SK-N-MC (cell line): ENCODE data around the gene VPREB3.
A peak's percentile ranks its signal among the peaks of the same experiment; 100 is the strongest.

ENCODE experiments used
- DNase-seq: peaks from one replicate; pipeline ENCODE4 v3.0.0-alpha.2; 2011; ENCODE audit warnings: low read depth, low spot score
- H3K27ac ChIP-seq: fragments of 200-600 bp; sonication (generic); 2 replicates; pipeline ENCODE4 v1.5.1; 2016; ENCODE audit warnings: mixed run types
- H3K36me3 ChIP-seq: fragments of 200-600 bp; sonication (generic); 2 replicates; pipeline ENCODE4 v1.6.1; 2017; ENCODE audit warnings: antibody characterized with exemption, low read length, mixed read lengths; ENCODE audit not compliant: insufficient read depth
- H3K4me3 ChIP-seq: fragments of 200-600 bp; sonication (generic); 2 replicates; pipeline ENCODE4 v1.5.1; 2016
- H3K9ac ChIP-seq: fragments of 200-600 bp; sonication (generic); 2 replicates; pipeline ENCODE4 v1.8.0; 2017; ENCODE audit warnings: mixed run types, mixed read lengths; ENCODE audit not compliant: insufficient read length
- H3K9me3 ChIP-seq: fragments of 200-600 bp; sonication (generic); 2 replicates; pipeline ENCODE4 v1.6.1; 2017; ENCODE audit warnings: low read depth, mild to moderate bottlenecking, antibody characterized with exemption, low read length, moderate library complexity, mixed read lengths
- EZH2 ChIP-seq: fragments of 200-600 bp; sonication (generic); IDR thresholded peaks from one replicate; pipeline ENCODE4 v1.6.1; 2017; ENCODE audit warnings: antibody characterized with exemption
- FOXP2 ChIP-seq: optimal IDR thresholded peaks from 2 replicates; pipeline ENCODE3; 2011; ENCODE audit warnings: mild to moderate bottlenecking, moderate library complexity; ENCODE audit not compliant: insufficient read depth; ENCODE audit errors: extremely low read length, control extremely low read depth
- POLR2AphosphoS5 ChIP-seq: IDR thresholded peaks from 2 replicates; pipeline ENCODE4 v1.6.1; 2012; ENCODE audit warnings: mild to moderate bottlenecking, low read depth, low read length, borderline replicate concordance

Gene VPREB3

GRCh38 chr22:23772649-23773473 lies 18.6 kb upstream of the VPREB3 start, which contains the start of gene MMP11:
TSS of gene MMP11 (plus strand) at chr22:23772849. CDS start at chr22:23772871, 22 bp downstream.
- TF ChIP-seq EZH2 (no peak), FOXP2 (no peak), POLR2AphosphoS5 (no peak)
- Histone ChIP-seq H3K9me3 (no peaks in the 10 kb centered on the region), H3K27ac (no peak within 1 kb of the TSS), H3K9ac (peak within 1 kb of the TSS; percentile 47), H3K4me3 (peak within 1 kb of the TSS; percentile 57), H3K36me3 (no peaks in the 10 kb centered on the region)
- DNase-seq = no peak

GRCh38 chr22:23772315-23772648 lies 18.1 kb upstream of the VPREB3 start:
- TF ChIP-seq EZH2 (no peak), POLR2AphosphoS5 (no peak), FOXP2 (no peak)
- Histone ChIP-seq H3K9me3 (no peaks in the 10 kb centered on the region), H3K36me3 (no peaks in the 10 kb centered on the region), H3K27ac (no peak overlapping the region), H3K4me3 (peak overlapping the region; percentile 57), H3K9ac (peak overlapping the region; percentile 47)
- DNase-seq = no peak

GRCh38 chr22:23769321-23769965 lies 15.2 kb upstream of the VPREB3 start:
- Histone ChIP-seq H3K4me3 (no peak overlapping the region), H3K9me3 (no peaks in the 10 kb centered on the region), H3K9ac (no peak overlapping the region), H3K27ac (no peak overlapping the region), H3K36me3 (peaks cover 9% of the 10 kb centered on the region; the same call in 1 of the 2 replicates)
- TF ChIP-seq EZH2 (no peak), POLR2AphosphoS5 (no peak), FOXP2 (no peak)
- DNase-seq = no peak

GRCh38 chr22:23767673-23768548 lies 13.7 kb upstream of the VPREB3 start, which contains the start of gene CHCHD10:
TSS of gene CHCHD10 (minus strand) at chr22:23767972. CDS start at chr22:23767874, 98 bp downstream.
- TF ChIP-seq POLR2AphosphoS5 (peak; percentile 87), FOXP2 (no peak)
- peaks cover 9% of the 10 kb centered on the region; the same call in 1 of the 2 replicates for H3K36me3 ChIP-seq
- H3K9me3 ChIP-seq = no peaks in the 10 kb centered on the region
- peak within 1 kb of the TSS; percentile 82 for H3K27ac ChIP-seq
- no peak for DNase-seq
- H3K9ac ChIP-seq = peak within 1 kb of the TSS; percentile 89
- H3K4me3 ChIP-seq = peak within 1 kb of the TSS; percentile 94

GRCh38 chr22:23767303-23767672 lies 13.1 kb upstream of the VPREB3 start:
- no peak for TF ChIP-seq POLR2AphosphoS5
- no peak for TF ChIP-seq EZH2
- no peak for TF ChIP-seq FOXP2
- Histone ChIP-seq H3K9me3 (no peaks in the 10 kb centered on the region), H3K4me3 (peak overlapping the region; percentile 94), H3K27ac (peak overlapping the region; percentile 57), H3K9ac (peak overlapping the region; percentile 89), H3K36me3 (peaks cover 9% of the 10 kb centered on the region; the same call in 1 of the 2 replicates)
- no peak for DNase-seq

GRCh38 chr22:23764899-23765881 lies 11.0 kb upstream of the VPREB3 start:
- peaks cover 9% of the 10 kb centered on the region; the same call in 1 of the 2 replicates for H3K36me3 ChIP-seq
- H3K27ac ChIP-seq = peak overlapping the region; percentile 85
- H3K9ac ChIP-seq = no peak overlapping the region
- no peaks in the 10 kb centered on the region for H3K9me3 ChIP-seq
- no peak for DNase-seq
- TF ChIP-seq FOXP2 (no peak), POLR2AphosphoS5 (peak; percentile 11), EZH2 (no peak)
- no peak overlapping the region for H3K4me3 ChIP-seq

GRCh38 chr22:23763954-23764353 lies 9.7 kb upstream of the VPREB3 start:
- peaks cover 9% of the 10 kb centered on the region; the same call in 1 of the 2 replicates for H3K36me3 ChIP-seq
- DNase-seq = no peak
- H3K27ac ChIP-seq = peak overlapping the region; percentile 85
- H3K9ac ChIP-seq = no peak overlapping the region
- H3K9me3 ChIP-seq = no peaks in the 10 kb centered on the region
- H3K4me3 ChIP-seq = peak overlapping the region; percentile 73
- no peak for TF ChIP-seq POLR2AphosphoS5
- TF ChIP-seq FOXP2 = no peak
- no peak for TF ChIP-seq EZH2

- Histone ChIP-seq H3K9ac (no peak overlapping the region), H3K36me3 (peaks cover 9% of the 10 kb centered on the region; the same call in 1 of the 2 replicates), H3K27ac (peak overlapping the region; percentile 85), H3K4me3 (peak overlapping the region; percentile 73), H3K9me3 (no peaks in the 10 kb centered on the region)
- TF ChIP-seq EZH2 (no peak), POLR2AphosphoS5 (peak; percentile 59; the same call in 1 of the 2 replicates), FOXP2 (no peak)
- no peak for DNase-seq
These were observed 9.3 kb upstream of the VPREB3 start for GRCh38 chr22:23763579-23763945.
